Measurements from ENCODE around the gene ACER3. TPM values are rescaled to one million over a fixed set of nuclear protein-coding genes. Genes with fewer than 3 reads are reported as not detected.

ACER3 gene
- total and polyA plus RNA-seq, 2 donors (not counting 1 experiment from before 2014, with no cell fraction given) = 3.3 to 12.9 TPM

DNA sequence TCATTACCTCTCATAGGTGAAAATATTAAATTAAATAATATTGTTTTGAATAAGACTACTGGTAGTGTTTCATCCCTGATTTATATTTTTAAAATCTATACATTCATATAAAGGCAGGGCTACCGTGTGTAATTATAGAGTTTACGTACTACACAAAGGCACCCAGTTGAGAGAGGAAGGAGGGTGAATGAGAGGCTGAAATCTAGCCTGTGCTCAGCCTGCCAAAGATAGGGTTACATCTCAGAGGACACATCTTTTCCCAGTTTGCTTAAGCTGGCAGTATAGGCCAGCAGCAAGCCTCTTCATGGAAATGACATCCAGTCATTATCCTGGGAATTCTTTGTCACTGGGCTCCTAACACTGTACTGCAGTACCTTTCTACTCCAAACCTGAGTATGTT, 166.0 kb downstream of the ACER3 start:
- H3K27me3 Mint-ChIP-seq = peaks cover 23% of the 10 kb centered on the region
- no peaks in the 10 kb centered on the region for H3K4me1 ChIP-seq (ENCODE audit: control insufficient read depth in 2 of 2, insufficient read depth in 2 of 2, low read length in 2 of 2)
- H3K27me3 ChIP-seq (replicated peaks in 1 of 4; ENCODE audit: control extremely low read depth in 1 of 4, control insufficient read depth in 3 of 4, insufficient read depth in 4 of 4, low read length in 3 of 4) = peaks cover 0 to 13% (median 6%) of the 10 kb centered on the region in 4 experiments
- no peak for TF ChIP-seq EZH2 (IDR thresholded peaks at IDR 0.05; ENCODE audit: borderline replicate concordance, insufficient read depth, low read depth, low read length, poor library complexity, severe bottlenecking)
- TF ChIP-seq, protein P1, sequence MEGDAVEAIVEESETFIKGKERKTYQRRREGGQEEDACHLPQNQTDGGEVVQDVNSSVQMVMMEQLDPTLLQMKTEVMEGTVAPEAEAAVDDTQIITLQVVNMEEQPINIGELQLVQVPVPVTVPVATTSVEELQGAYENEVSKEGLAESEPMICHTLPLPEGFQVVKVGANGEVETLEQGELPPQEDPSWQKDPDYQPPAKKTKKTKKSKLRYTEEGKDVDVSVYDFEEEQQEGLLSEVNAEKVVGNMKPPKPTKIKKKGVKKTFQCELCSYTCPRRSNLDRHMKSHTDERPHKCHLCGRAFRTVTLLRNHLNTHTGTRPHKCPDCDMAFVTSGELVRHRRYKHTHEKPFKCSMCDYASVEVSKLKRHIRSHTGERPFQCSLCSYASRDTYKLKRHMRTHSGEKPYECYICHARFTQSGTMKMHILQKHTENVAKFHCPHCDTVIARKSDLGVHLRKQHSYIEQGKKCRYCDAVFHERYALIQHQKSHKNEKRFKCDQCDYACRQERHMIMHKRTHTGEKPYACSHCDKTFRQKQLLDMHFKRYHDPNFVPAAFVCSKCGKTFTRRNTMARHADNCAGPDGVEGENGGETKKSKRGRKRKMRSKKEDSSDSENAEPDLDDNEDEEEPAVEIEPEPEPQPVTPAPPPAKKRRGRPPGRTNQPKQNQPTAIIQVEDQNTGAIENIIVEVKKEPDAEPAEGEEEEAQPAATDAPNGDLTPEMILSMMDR (IDR thresholded peaks at IDR 0.05) = no peak
- H3K4me3 ChIP-seq (ENCODE audit: control extremely low read depth in 1 of 5, extremely low read depth in 1 of 5, insufficient read depth in 1 of 5, low read depth in 2 of 5, low read length in 4 of 5) = no peak overlapping the region
- CTCF ChIA-PET = no interaction called here
- no peak overlapping the region for H3K4me3 Mint-ChIP-seq
- H3K79me2 ChIP-seq (ENCODE audit: control insufficient read depth, insufficient read depth, low read length) = no peaks in the 10 kb centered on the region
- POLR2A ChIA-PET = no interaction called here
- H3K4me2 ChIP-seq (replicated peaks; ENCODE audit: low read depth, low read length, poor library complexity, severe bottlenecking) = no peak overlapping the region
- H3K9me3 ChIP-seq (ENCODE audit: control extremely low read depth in 1 of 3, control insufficient read depth in 2 of 3, insufficient read depth in 1 of 3, low read length in 2 of 3) = no peaks in the 10 kb centered on the region
- no peak overlapping the region for H3K27ac Mint-ChIP-seq
- H3K4me1 Mint-ChIP-seq = peaks cover 4% of the 10 kb centered on the region
- no peaks in the 10 kb centered on the region for H3K36me3 ChIP-seq (replicated peaks in 1 of 2; ENCODE audit: control extremely low read depth in 1 of 2, control insufficient read depth in 1 of 2, extremely low read depth in 1 of 2, insufficient read depth in 2 of 2, low read length in 1 of 2)
- H4K20me1 ChIP-seq (ENCODE audit: control insufficient read depth, insufficient read depth, low read length, poor library complexity, severe bottlenecking) = no peaks in the 10 kb centered on the region
- no peaks in the 10 kb centered on the region for H3K9me3 Mint-ChIP-seq (ENCODE audit: insufficient read depth)
- H3K9ac ChIP-seq (ENCODE audit: low read length) = no peak overlapping the region
- ATAC-seq (ENCODE audit: low read depth) = no peak
- DNase-seq = no peak
- H3K27ac ChIP-seq (ENCODE audit: low read length in 2 of 2) = no peak overlapping the region
- WGBS (ENCODE audit: insufficient coverage) = no CpG with 5 or more reads among the region's 2 CpGs
- H2AFZ ChIP-seq (ENCODE audit: insufficient read depth, low read depth, low read length, poor library complexity, severe bottlenecking) = no peak overlapping the region
- intact Hi-C loops (cut with micrococcal nuclease) = no loop called here

DNA sequence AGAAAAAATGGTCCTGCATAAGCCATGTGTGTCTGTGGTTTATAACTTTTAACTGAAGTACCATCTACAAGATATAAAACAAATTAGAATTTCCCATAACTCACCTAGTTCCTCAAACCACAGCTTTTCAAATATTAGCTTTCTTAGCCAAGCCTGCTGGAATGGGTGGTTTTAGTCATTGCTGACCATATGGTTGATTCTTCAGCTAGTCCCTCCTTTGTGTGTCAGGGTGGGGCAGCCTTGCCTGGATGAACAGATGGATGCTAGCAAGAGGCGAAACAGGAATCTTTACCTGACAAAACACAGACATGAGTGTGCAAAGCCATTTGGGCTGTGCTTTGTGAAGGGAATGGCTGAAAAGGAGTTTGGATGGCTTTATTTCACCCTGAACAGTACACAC, 166.6 kb downstream of the ACER3 start:
- Mint-ChIP-seq H3K4me1 (peaks cover 4% of the 10 kb centered on the region), H3K27me3 (peaks cover 23% of the 10 kb centered on the region), H3K4me3 (no peak overlapping the region), H3K9me3 (ENCODE audit: insufficient read depth) (no peaks in the 10 kb centered on the region), H3K27ac (no peak overlapping the region)
- Histone ChIP-seq H3K4me3 (ENCODE audit: control extremely low read depth in 1 of 5, extremely low read depth in 1 of 5, insufficient read depth in 1 of 5, low read depth in 2 of 5, low read length in 4 of 5) (no peak overlapping the region), H3K79me2 (ENCODE audit: control insufficient read depth, insufficient read depth, low read length) (no peaks in the 10 kb centered on the region), H3K36me3 (replicated peaks in 1 of 2; ENCODE audit: control extremely low read depth in 1 of 2, control insufficient read depth in 1 of 2, extremely low read depth in 1 of 2, insufficient read depth in 2 of 2, low read length in 1 of 2) (no peaks in the 10 kb centered on the region), H3K9ac (ENCODE audit: low read length) (no peak overlapping the region), H3K4me1 (ENCODE audit: control insufficient read depth in 2 of 2, insufficient read depth in 2 of 2, low read length in 2 of 2) (no peaks in the 10 kb centered on the region), H4K20me1 (ENCODE audit: control insufficient read depth, insufficient read depth, low read length, poor library complexity, severe bottlenecking) (no peaks in the 10 kb centered on the region), H2AFZ (ENCODE audit: insufficient read depth, low read depth, low read length, poor library complexity, severe bottlenecking) (no peak overlapping the region), H3K4me2 (replicated peaks; ENCODE audit: low read depth, low read length, poor library complexity, severe bottlenecking) (no peak overlapping the region), H3K27me3 (replicated peaks in 1 of 4; ENCODE audit: control extremely low read depth in 1 of 4, control insufficient read depth in 3 of 4, insufficient read depth in 4 of 4, low read length in 3 of 4) (peaks cover 0 to 13% (median 6%) of the 10 kb centered on the region in 4 experiments), H3K27ac (ENCODE audit: low read length in 2 of 2) (no peak overlapping the region), H3K9me3 (ENCODE audit: control extremely low read depth in 1 of 3, control insufficient read depth in 2 of 3, insufficient read depth in 1 of 3, low read length in 2 of 3) (no peaks in the 10 kb centered on the region)
- intact Hi-C loops (cut with micrococcal nuclease) = no loop called here
- WGBS (ENCODE audit: insufficient coverage) = no CpG with 5 or more reads among the region's 1 CpG
- POLR2A ChIA-PET = no interaction called here
- TF ChIP-seq, protein P1 (IDR thresholded peaks at IDR 0.05) = no peak
- no peak for TF ChIP-seq EZH2 (IDR thresholded peaks at IDR 0.05; ENCODE audit: borderline replicate concordance, insufficient read depth, low read depth, low read length, poor library complexity, severe bottlenecking)
- CTCF ChIA-PET = no interaction called here
- DNase-seq (no peak), ATAC-seq (ENCODE audit: low read depth) (no peak)
